ENCODE results near the gene MFRP. TPM values are rescaled to one million over a fixed set of nuclear protein-coding genes. Genes with fewer than 3 reads are reported as not detected.

MFRP gene
- total RNA-seq, 4 donors from 2014 or later, result not detected

DNA sequence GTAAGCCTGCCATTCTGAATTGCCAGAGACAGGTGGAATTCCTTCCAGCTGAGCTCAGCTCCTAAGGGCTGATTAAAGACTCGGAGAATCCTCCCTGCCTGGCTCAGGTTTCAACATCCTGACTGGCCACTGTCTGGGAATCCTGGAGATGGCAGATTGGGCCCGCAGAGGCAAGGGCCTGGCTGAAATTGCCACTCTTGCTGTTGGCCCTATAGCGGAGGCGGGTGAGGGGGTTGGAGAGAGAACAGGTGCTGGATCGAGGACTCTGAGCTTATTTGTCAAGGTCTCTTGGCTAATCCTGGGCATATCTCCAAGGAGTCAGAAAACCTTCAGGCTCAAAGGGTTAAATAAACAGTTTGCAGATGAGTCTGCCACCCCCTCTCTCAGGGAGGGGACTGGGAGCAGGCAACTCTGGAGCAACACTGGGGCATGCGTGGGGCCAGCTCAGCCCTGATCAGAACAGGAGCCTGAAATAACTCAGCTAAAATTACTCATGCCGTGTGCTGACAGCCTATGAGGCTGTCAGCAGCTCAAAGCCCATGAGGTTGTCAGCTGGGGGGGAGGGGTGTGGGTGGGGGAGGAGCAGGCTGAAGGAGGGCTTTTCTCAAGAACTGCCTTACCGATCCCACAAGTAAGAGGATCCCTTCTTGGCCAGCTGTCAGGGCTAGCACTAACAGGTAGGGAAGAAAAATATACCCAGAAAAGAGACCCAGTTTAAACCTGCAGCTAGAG, 14.7 kb upstream of the MFRP start:
- TF ChIP-seq POLR2A (IDR thresholded peaks at IDR 0.05), result no peak
- TF ChIP-seq, protein P1, sequence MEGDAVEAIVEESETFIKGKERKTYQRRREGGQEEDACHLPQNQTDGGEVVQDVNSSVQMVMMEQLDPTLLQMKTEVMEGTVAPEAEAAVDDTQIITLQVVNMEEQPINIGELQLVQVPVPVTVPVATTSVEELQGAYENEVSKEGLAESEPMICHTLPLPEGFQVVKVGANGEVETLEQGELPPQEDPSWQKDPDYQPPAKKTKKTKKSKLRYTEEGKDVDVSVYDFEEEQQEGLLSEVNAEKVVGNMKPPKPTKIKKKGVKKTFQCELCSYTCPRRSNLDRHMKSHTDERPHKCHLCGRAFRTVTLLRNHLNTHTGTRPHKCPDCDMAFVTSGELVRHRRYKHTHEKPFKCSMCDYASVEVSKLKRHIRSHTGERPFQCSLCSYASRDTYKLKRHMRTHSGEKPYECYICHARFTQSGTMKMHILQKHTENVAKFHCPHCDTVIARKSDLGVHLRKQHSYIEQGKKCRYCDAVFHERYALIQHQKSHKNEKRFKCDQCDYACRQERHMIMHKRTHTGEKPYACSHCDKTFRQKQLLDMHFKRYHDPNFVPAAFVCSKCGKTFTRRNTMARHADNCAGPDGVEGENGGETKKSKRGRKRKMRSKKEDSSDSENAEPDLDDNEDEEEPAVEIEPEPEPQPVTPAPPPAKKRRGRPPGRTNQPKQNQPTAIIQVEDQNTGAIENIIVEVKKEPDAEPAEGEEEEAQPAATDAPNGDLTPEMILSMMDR (IDR thresholded peaks at IDR 0.05), result no peak
- Histone ChIP-seq H3K27ac (peak overlapping the region; percentile 34 to 95 (median 90)), H3K36me3 (peaks cover 0 to 34% (median 0%) of the 10 kb centered on the region in 3 donors), H3K4me3 (peak overlapping the region in 2 of 4 donors; percentile 52 to 67), H3K4me1 (peaks cover 40 to 80% (median 45%) of the 10 kb centered on the region in 3 donors), H3K9me3 (no peaks in the 10 kb centered on the region), H3K27me3 (peaks cover 0 to 30% (median 0%) of the 10 kb centered on the region in 4 donors)
- DNase-seq, result no peak
- intact Hi-C loops (cut with DNase I), result no loop called here
- WGBS, 2 donors, result 24 to 41% methylated on average over 6 to 7 of the region's 8 CpGs

DNA sequence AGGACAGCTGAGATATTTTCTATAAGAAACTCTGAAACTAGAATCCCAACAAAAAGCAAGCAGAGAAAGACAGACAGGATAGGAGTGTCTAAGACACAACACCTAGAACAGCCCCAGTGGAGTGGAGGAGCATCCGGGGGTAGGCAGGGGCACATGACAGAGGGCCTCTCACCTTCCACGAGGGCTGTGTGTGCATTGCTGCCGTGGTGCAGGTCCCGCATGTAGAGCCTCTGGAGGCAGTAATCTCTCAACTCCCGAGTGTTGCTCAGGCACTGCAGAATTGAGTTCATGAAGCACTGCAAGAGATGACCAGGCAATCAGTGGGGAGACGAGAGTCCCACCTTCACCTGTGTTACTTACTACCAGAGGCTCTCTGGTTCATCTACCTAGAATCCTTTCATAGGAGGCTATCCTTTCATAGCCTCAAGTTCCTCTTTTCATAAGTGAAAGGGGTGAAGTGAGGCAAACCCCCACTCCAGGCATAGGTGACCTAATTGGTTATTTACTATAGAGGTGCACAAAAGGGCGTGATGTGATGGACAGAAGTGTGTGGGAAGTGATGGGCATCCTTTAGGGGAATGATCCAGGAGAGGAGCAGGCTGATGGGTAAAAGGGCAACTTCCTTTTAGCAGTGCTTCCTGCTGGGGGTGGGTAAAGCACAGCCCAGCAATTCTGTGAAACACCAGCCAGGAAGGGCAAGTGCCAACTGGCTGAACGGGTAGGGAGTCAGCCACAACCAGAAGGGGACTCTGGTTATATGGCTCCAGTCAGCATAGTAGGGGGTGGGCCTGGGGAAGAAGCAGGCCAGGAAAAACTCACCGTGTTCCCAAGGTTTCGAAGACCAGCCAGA, 13.1 kb upstream of the MFRP start:
- WGBS, 2 donors, result 69 to 79% methylated on average over 8 to 10 of the region's 10 CpGs

DNA sequence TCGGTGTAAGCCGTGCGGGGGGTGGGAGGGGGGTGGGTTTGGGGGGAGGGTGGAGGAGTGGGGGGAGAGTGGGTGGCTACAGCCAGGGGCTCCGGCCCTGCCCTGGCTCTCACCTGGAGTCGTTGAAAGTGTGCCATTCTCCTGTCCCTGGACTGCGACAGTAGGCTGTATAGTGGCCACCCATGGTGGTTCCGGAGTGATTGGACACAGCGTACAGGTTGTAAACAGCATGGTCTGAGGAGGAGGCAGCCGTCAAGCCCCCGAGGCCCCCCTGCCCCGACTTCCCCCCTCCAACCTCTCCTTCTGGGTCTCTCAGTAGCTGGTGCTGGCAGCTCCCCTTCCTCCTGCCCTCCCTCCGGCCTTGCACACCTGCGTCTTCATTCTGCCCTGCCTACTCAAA, 10.6 kb upstream of the MFRP start:
- Histone ChIP-seq H3K36me3 (peaks cover 0 to 34% (median 0%) of the 10 kb centered on the region in 3 donors), H3K9me3 (no peaks in the 10 kb centered on the region), H3K4me3 (peak overlapping the region; percentile 37 to 75 (median 51)), H3K27me3 (no peaks in the 10 kb centered on the region), H3K4me1 (peaks cover 29 to 73% (median 42%) of the 10 kb centered on the region in 3 donors), H3K27ac (peak overlapping the region; percentile 70 to 85 (median 80))
- DNase-seq, result no peak
- no peak for TF ChIP-seq POLR2A (IDR thresholded peaks at IDR 0.05)
- TF ChIP-seq, protein P1 (IDR thresholded peaks at IDR 0.05), result no peak
- WGBS, 2 donors, result 55% methylated on average over 10 of the region's 13 CpGs; no CpG with 5 or more reads in 1 of the 2 donors
- intact Hi-C loops (cut with DNase I), result no loop called here

More for the DNA sequence above, 13.1 kb upstream of the MFRP start:
- H3K4me3 ChIP-seq, result no peak overlapping the region
- H3K27ac ChIP-seq, result peak overlapping the region in 3 of 4 donors; percentile 16 to 95 (median 89)
- peaks cover 0 to 34% (median 0%) of the 10 kb centered on the region in 3 donors for H3K36me3 ChIP-seq
- peaks cover 0 to 19% (median 0%) of the 10 kb centered on the region in 4 donors for H3K27me3 ChIP-seq
- DNase-seq, result no peak
- TF ChIP-seq, protein P1 (IDR thresholded peaks at IDR 0.05), result no peak
- TF ChIP-seq POLR2A (IDR thresholded peaks at IDR 0.05), result no peak
- H3K9me3 ChIP-seq, result no peaks in the 10 kb centered on the region
- H3K4me1 ChIP-seq, result peaks cover 43 to 80% (median 54%) of the 10 kb centered on the region in 3 donors
- intact Hi-C loops (cut with DNase I), result no loop called here

DNA sequence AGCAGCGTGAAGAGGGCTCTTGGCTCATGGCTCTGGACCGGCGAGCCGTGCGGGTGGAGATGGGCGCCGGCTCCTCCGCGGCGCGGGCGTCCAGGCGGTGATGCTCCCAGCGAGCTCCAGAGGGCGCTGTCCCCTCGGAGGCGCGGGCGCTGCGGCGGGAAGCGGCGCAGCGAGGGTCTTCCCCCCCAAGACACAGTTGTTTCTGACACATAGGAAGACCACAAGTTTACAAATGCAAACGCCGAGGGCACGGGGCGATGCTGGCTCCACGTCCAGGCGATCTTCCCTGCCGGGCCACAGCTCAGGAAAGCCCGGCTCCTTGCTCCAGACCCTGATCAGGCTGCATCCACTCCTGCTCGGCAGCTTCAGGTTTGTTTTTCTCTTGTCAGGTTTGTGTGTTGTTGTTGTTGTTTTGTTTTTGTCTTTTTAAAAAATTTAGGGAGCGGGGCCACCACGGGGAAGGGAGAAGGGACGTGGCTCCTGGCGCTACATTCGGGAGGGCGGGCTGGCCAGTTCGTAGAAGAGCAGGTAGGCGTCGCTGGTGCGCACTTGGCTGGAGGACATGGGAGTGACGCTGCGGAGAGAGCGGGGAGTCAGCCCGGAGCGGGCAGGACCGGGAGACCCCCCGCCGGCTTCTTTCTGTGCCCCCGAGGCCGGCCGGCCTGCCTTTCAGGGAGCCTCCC, 10.0 kb upstream of the MFRP start:
- no peaks in the 10 kb centered on the region for H3K9me3 ChIP-seq
- H3K27me3 ChIP-seq, result no peaks in the 10 kb centered on the region
- H3K4me3 ChIP-seq, result peak overlapping the region; percentile 37 to 75 (median 51)
- no peak for TF ChIP-seq POLR2A (IDR thresholded peaks at IDR 0.05)
- TF ChIP-seq, protein P1 (IDR thresholded peaks at IDR 0.05), result peak; percentile 82 to 90 (median 88)
- 0% methylated on average over 9 to 15 of the region's 54 CpGs for WGBS, 2 donors
- peak overlapping the region; percentile 70 to 85 (median 80) for H3K27ac ChIP-seq
- intact Hi-C loops (cut with DNase I), result no loop called here
- H3K36me3 ChIP-seq, result peaks cover 0 to 34% (median 0%) of the 10 kb centered on the region in 3 donors
- H3K4me1 ChIP-seq, result peaks cover 25 to 68% (median 37%) of the 10 kb centered on the region in 3 donors
- DNase-seq, result no peak

All from esophagus squamous epithelium (tissue), 5 donors.